ENCODE data around the gene DIS3L2. TPM values are rescaled to one million over a fixed set of nuclear protein-coding genes. Genes with fewer than 3 reads are reported as not detected.

The DIS3L2 gene
- total and polyA plus RNA-seq, 2 of the 4 experiments (the other 2 are of a cell fraction) = 14.7 to 19.2 TPM

DNA sequence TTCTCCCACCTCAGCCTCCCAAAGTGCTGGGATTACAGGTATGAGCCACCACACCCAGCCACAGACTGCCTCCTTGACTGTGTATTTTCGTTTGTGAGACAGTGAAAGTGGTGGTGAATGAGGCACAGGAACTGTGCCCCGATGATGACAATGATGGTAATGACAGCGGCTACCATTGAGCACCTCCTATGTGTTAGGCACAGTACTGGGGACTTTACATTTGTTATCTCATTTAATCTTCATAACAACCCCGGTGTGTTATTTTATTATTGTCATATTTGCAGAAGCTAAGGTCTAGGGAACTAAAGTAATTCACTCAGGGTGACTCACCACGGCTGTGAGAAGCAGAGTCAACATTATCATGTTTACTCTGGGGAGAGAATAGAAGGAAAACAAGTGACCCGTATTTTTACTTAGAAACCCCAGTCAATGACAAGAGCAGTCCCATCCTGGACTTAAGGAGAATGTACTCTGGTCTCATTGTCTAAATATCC, 339.4 kb downstream of the DIS3L2 start:
- Histone ChIP-seq H3K56ac (ENCODE audit: extremely low read depth, insufficient read depth, low read length) (no peak overlapping the region), H3K18ac (ENCODE audit: low read depth, low read length) (no peak overlapping the region), H3K9ac (ENCODE audit: low read depth, low read length) (no peak overlapping the region), H2BK120ac (ENCODE audit: low read depth, low read length) (no peak overlapping the region), H3K4ac (ENCODE audit: low read depth, low read length) (no peak overlapping the region), H3K27ac (ENCODE audit: insufficient read depth, low read length) (no peak overlapping the region), H3K14ac (replicated peaks; ENCODE audit: low read depth, low read length) (no peak overlapping the region), H2BK5ac (ENCODE audit: low read depth, low read length, poor library complexity, severe bottlenecking) (no peak overlapping the region), H3K36me3 (ENCODE audit: control insufficient read depth, insufficient read depth, low read length) (peaks cover 3% of the 10 kb centered on the region), H2AFZ (replicated peaks; ENCODE audit: low read length, poor library complexity) (no peak overlapping the region), H4K91ac (ENCODE audit: insufficient read depth, low read depth, low read length) (no peak overlapping the region), H3K9me1 (ENCODE audit: insufficient read depth, low read length) (peaks cover 7% of the 10 kb centered on the region; the same call in 1 of the 2 replicates), H3K23ac (ENCODE audit: low read depth, low read length) (no peak overlapping the region), H4K5ac (ENCODE audit: low read depth, low read length) (no peak overlapping the region), H2BK15ac (ENCODE audit: low read depth, low read length) (no peak overlapping the region), H3K79me1 (ENCODE audit: low read depth in 1 of 2, low read length in 2 of 2) (no peaks in the 10 kb centered on the region; a peak in 1 of 4 replicates), H4K20me1 (ENCODE audit: insufficient read depth, low read length) (no peaks in the 10 kb centered on the region), H3K4me2 (ENCODE audit: low read depth, low read length) (no peak overlapping the region), H2AK5ac (ENCODE audit: low read depth, low read length) (no peak overlapping the region), H4K8ac (ENCODE audit: low read depth in 2 of 2, low read length in 2 of 2) (no peak overlapping the region), H3K4me3 (ENCODE audit: insufficient read depth, low read depth, low read length) (no peak overlapping the region), H2BK20ac (ENCODE audit: low read depth, low read length) (no peak overlapping the region), H2AK9ac (replicated peaks; ENCODE audit: low read depth, low read length, poor library complexity) (no peak overlapping the region), H3K27me3 (ENCODE audit: control insufficient read depth, insufficient read depth, low read length) (no peaks in the 10 kb centered on the region), H3K9me3 (ENCODE audit: control insufficient read depth, insufficient read depth, low read length) (no peaks in the 10 kb centered on the region), H3K4me1 (ENCODE audit: control insufficient read depth, insufficient read depth, low read length) (no peaks in the 10 kb centered on the region)
- TF ChIP-seq, protein P1, sequence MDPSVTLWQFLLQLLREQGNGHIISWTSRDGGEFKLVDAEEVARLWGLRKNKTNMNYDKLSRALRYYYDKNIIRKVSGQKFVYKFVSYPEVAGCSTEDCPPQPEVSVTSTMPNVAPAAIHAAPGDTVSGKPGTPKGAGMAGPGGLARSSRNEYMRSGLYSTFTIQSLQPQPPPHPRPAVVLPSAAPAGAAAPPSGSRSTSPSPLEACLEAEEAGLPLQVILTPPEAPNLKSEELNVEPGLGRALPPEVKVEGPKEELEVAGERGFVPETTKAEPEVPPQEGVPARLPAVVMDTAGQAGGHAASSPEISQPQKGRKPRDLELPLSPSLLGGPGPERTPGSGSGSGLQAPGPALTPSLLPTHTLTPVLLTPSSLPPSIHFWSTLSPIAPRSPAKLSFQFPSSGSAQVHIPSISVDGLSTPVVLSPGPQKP (IDR thresholded peaks at IDR 0.05; ENCODE audit: borderline replicate concordance, low read depth, low read length) = no peak
- TF ChIP-seq CHD1 (IDR thresholded peaks at IDR 0.05; ENCODE audit: low read depth, low read length) (no peak), BHLHE40 (IDR thresholded peaks at IDR 0.05; ENCODE audit: low read depth, low read length) (no peak), MAFK (IDR thresholded peaks at IDR 0.05; ENCODE audit: low read depth, low read length) (no peak), RFX5 (IDR thresholded peaks at IDR 0.05; ENCODE audit: low read depth, low read length) (no peak), CEBPB (IDR thresholded peaks at IDR 0.05; ENCODE audit: low read depth, low read length) (no peak), SMC3 (IDR thresholded peaks at IDR 0.05; ENCODE audit: low read depth, low read length) (no peak), POLR2A (IDR thresholded peaks at IDR 0.05; ENCODE audit: low read depth, low read length) (no peak), MAZ (IDR thresholded peaks at IDR 0.05; ENCODE audit: borderline replicate concordance, low read depth, low read length) (no peak), FOS (IDR thresholded peaks at IDR 0.05; ENCODE audit: low read depth, low read length) (no peak), NFE2L2 (IDR thresholded peaks at IDR 0.05; ENCODE audit: low read depth, low read length) (no peak)
- TF ChIP-seq, protein P2, sequence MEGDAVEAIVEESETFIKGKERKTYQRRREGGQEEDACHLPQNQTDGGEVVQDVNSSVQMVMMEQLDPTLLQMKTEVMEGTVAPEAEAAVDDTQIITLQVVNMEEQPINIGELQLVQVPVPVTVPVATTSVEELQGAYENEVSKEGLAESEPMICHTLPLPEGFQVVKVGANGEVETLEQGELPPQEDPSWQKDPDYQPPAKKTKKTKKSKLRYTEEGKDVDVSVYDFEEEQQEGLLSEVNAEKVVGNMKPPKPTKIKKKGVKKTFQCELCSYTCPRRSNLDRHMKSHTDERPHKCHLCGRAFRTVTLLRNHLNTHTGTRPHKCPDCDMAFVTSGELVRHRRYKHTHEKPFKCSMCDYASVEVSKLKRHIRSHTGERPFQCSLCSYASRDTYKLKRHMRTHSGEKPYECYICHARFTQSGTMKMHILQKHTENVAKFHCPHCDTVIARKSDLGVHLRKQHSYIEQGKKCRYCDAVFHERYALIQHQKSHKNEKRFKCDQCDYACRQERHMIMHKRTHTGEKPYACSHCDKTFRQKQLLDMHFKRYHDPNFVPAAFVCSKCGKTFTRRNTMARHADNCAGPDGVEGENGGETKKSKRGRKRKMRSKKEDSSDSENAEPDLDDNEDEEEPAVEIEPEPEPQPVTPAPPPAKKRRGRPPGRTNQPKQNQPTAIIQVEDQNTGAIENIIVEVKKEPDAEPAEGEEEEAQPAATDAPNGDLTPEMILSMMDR (conservative IDR thresholded peaks at IDR 0.05; ENCODE audit: low read depth, low read length) = no peak
- DNase-seq (peak; percentile 29), ATAC-seq (ENCODE audit: low read depth) (peak; percentile 67; the same call in 1 of the 2 replicates)
- intact Hi-C loops (cut with micrococcal nuclease) (no loop called here), dilution Hi-C loops (cut with HindIII; ENCODE audit: low sequenced_read_pairs, unreplicated experiment) (no loop called here), in situ Hi-C loops (cut with MboI; ENCODE audit: low sequenced_read_pairs) (no loop called here)
- CTCF ChIA-PET = no interaction called here
- WGBS, 2 experiments (ENCODE audit: extremely low coverage in 2 of 2, insufficient read length in 1 of 2) = no CpG with 5 or more reads among the region's 6 CpGs
- BruUV-seq (replicated peaks) = no TSS peak
- POLR2A ChIA-PET (ENCODE audit: unreplicated experiment) = interaction anchor here (0.6 kb wide), 1 partner anchor 73 kb away, joined by 4 read pairs; no protein-coding TSS in a partner anchor
